Loucy (cell line): Measurements from ENCODE around the gene VPS37C.

Source experiments
- EZH2phosphoT487 ChIP-seq: fragments of 200-600 bp; IDR thresholded peaks from 2 replicates; pipeline ENCODE4 v1.6.1; 2018; ENCODE audit warnings: antibody characterized with exemption, mild to moderate bottlenecking, moderate library complexity, borderline replicate concordance
- TF ChIP-seq, protein P1 (sequence below): fragments of 200-600 bp; sonication (generic); conservative IDR thresholded peaks from 2 replicates; pipeline ENCODE4 v1.5.1; 2014; ENCODE audit warnings: mild to moderate bottlenecking, antibody characterized with exemption, low read length

DNA sequence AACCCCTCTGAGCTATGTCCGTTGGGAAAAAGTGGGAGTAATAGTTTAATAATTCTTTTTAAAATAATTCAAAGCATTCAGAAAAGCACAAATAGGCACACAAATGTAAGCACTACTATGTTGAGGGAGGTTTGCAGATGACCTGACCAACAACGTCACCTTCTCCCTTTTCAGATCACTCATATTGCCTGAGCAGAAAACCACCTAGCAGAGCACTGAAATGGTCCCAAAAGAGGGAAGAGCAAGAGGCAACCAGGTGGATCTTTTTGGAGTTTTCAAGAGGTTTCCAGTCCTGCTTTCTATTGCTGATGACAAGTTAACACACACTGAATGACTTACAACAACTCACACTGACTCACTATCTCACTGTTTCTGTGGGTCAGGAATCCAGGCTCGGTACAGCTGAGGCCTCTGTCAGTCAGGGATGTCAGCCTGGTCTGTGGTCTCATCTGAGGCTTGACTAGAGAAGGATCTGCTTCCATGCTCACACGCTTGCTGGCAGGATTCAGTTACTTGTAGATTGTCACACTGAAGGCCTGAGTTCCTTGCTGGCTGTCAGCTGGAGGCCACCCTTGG, 37.8 kb upstream of the VPS37C start:
- TF ChIP-seq, protein P1, sequence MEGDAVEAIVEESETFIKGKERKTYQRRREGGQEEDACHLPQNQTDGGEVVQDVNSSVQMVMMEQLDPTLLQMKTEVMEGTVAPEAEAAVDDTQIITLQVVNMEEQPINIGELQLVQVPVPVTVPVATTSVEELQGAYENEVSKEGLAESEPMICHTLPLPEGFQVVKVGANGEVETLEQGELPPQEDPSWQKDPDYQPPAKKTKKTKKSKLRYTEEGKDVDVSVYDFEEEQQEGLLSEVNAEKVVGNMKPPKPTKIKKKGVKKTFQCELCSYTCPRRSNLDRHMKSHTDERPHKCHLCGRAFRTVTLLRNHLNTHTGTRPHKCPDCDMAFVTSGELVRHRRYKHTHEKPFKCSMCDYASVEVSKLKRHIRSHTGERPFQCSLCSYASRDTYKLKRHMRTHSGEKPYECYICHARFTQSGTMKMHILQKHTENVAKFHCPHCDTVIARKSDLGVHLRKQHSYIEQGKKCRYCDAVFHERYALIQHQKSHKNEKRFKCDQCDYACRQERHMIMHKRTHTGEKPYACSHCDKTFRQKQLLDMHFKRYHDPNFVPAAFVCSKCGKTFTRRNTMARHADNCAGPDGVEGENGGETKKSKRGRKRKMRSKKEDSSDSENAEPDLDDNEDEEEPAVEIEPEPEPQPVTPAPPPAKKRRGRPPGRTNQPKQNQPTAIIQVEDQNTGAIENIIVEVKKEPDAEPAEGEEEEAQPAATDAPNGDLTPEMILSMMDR, result no peak
- no peak for TF ChIP-seq EZH2phosphoT487
